ENCODE data around the gene LHFPL6.

GRCh38 chr13:39474600-39474999 lies 128.4 kb downstream of the LHFPL6 start:
- no peak for TF ChIP-seq CTCF (IDR thresholded peaks at IDR 0.05)
- TF ChIP-seq POLR2A (IDR thresholded peaks at IDR 0.05) = no peak

Data from prostate gland (tissue), 2 donors.